AML-193 (cell line): ENCODE measurements around the gene AKTIP.
A peak's percentile ranks its signal among the peaks of the same experiment; 100 is the strongest.
"Not testable (repeated sequence)": the region's sequence is repeated elsewhere in the genome, so short reads cannot be mapped to it uniquely, and the experiment has no call there.

Source experiments
- DNase-seq, 2 experiments: peaks; one replicate each; lab custom pipeline; 2025; lab: John Stamatoyannopoulos, UW

Gene AKTIP

DNA sequence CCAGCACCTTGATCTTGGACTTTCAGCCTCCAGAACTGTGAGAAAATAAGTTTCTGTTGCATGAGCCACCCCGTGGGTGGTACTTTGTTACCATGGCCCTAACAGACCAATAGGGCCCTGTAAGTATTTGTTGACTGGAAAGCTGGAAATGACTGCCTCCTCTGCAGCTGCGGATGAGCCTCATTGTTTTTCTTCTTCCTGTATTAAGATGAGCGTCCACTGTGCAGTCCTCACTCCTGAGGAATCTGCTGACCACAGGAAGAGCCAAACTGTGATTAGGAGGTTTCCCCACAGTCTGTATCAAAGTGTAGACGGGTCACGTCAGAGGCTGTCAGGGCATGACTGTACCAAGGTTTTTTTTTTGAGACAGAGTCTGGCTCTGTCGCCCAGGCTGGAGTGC, 12.2 kb upstream of the AKTIP start:
- no peak for DNase-seq

DNA sequence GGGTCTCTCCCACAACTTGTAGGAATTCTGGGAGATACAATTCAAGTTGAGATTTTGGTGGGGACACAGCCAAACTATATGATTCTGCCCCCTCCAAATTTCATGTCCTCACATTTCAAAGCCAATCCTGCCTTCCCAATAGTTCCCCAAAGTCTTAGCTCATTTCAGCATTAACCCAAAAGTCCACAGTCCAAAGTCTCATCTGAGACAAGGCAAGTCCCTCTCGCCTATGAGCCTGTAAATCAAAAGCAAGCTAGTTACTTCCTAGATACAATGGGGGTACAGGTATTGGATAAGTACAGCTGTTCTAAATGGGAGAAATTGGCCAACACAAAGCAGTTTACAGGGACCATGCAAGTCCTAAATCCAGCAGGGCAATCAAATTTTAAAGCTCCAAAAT, 9.8 kb upstream of the AKTIP start:
- DNase-seq = not testable (repeated sequence)

DNA sequence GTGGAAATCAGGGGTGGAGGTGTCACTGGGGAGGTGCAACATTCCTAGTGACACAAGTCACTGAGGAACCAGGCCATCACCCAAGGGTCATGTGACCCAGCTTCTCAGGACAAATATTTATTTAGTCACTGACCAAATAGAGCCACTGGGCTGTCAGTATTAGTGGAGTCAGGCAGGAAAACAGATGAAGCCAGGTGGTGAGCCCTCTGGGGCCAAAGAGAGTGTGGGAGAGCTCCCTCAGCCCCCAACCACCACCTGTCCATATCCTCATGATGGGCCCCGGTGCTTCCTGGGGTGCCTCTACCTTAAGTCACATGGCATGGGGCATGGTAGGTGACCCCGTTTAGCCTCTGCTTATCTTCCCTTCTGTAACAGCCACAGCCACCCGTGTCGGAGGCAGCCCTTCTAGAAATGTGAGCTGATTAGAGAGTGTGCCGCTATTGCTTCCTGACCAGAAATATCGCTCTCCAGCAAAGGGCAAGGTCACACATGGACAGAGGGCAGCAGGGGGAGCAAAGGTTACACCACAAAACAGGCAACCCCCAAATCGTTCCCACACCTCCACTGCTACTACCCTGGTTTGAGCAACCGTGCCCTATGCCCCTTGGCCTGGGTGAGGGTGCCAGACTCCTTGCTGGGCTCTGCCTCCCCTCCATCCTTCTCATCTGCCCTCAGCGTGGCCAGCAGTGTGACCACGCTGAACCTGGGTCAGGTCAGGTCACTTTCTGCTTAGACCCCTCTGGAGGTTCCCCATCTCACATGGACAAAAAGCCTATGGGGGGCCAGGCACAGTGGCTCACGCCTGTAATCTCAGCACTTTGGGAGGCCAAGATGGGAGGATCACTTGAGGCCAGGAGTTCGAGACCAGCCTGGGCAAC, 8.6 kb upstream of the AKTIP start:
- no peak for DNase-seq

DNA sequence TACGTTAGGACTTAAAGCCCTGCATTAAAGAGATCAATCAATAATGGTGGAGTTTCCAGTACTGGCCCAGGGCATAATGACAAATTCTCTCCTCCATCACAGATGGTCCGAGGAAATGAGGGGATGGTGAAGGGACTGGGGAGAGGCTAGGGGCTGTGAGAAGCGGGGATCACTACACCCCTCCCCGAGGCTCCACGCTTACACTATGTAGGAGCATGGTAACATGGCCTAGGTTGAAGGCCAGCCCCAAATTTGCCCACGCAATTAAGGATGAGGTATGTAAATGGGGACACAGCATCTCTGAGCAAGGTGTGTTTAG, 8.0 kb upstream of the AKTIP start:
- no peak for DNase-seq

DNA sequence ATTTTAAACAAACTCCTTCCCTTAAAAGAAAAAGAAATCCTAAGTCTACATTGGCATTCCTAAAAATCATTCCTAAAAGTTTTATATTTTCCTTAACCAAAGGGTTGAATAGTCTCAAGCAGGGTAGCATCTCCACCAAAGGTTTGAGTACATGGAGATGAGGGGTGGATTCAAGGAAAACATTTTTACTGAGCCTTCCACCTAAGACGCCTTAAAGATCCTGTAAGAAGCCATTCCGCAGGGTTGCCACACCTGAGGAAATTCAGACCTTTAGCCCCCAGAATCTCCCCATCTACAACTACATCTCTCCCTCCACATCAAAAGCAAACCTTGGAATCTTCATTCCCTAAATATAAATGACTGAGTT, 7.7 kb upstream of the AKTIP start:
- no peak for DNase-seq

DNA sequence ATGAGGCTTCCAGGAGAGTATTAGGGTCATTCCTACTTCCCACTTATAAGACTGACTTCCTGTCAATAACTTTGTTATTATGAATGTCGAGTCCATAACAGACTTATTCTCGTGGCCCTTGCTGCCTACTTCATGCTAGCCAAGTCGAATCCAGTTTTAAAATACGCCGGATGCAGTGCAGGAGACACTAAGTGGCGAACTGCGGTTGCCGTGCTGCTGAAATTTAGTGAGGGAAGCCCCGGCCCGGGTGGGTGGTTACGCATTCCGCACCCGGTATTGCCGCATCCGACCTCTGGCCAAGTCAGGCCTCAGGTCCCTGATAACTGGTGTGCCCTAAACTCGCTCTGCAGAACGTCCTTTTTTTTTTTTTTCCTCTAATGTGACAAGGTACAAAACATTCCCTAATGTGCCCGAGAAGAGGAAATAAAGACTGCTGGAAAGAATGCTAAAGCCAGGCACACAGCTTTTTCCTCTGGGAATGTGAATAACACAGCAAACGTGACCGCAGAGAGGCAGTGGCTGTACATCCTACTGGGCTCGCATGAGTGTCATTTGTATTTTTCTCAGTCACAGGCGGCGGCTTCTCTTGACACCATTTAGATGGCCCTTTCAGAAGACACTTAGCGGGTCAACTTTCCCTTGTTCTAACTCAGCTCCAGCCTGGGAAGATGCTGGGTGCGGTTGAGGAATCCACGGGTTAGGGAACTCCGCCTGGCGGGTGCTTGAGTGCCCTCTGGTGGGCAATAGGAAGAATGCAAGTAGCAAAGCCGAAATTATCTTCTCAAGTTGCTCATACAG, 7.1 kb upstream of the AKTIP start:
- peak; percentile 33 to 37 for DNase-seq

DNA sequence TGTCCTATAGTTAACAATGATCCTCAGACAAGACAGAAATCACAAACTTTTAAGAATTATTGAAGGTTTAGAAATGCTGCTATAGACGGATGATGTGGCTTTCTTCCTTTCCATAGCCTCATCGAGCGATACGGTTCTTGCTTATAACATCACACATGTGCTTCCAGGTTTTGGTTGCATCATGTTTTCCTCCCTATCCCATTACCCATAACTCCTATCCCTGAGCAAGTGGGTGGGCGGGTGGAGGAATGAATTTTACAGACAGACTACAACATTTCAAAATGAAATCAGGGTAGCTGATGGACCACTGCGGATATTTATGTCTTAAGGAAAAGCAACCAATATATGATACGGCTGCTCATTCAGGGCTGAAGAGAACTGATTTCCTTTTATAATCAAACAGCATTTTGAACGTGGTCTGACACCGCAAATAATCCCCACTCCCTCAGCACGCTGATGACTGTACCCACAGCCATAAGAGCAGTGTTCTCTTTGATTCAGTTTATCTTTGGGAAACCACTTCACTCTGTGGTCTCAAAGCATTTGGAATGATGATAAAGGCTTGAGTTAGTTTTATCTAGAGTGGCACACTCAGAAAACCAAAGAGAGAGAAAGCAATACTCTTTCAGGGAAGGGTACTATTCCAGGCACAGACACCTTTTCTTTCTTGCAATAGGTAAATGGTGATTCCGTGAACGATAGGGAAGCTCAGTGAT, 4.6 kb upstream of the AKTIP start:
- no peak for DNase-seq

DNA sequence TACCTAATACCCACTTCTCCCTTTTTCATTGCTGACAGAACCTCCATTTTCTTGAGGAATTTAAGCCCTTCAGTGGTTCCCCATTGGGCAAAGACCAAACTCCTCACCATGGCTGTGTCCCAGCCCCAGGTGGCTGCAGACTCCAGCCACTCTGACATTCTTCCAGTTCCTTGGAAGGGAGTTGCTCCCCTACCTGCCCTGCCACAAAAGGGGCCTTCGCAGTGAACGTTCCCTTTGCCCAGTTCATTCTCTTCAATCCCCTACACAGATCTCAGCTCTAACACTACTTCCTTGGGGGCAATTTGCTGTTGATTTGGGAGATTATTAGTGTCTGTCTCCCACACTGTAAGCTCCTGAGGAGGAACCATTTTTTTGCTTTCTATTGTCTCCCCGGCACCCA, 3.2 kb upstream of the AKTIP start:
- no peak for DNase-seq

DNA sequence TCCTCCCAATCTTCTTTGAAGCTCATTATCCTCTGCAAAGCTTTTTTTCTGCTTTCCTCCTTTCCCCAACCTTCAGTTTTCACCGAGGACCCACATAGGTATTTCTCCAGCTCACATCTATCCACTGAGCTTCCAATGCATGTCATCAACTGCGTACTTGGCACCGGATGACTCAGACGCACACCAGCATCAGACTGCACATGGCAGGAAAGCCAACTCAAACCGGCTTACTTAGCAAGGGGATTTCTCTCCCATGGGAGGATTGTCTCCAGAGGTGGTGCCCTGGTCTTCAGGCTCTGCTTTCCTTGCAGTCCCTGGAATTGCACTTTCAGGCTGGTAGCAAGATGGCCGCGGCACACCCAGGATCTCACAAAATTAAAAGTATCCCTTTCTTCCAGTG, 1.7 kb upstream of the AKTIP start:
- no peak for DNase-seq

DNA sequence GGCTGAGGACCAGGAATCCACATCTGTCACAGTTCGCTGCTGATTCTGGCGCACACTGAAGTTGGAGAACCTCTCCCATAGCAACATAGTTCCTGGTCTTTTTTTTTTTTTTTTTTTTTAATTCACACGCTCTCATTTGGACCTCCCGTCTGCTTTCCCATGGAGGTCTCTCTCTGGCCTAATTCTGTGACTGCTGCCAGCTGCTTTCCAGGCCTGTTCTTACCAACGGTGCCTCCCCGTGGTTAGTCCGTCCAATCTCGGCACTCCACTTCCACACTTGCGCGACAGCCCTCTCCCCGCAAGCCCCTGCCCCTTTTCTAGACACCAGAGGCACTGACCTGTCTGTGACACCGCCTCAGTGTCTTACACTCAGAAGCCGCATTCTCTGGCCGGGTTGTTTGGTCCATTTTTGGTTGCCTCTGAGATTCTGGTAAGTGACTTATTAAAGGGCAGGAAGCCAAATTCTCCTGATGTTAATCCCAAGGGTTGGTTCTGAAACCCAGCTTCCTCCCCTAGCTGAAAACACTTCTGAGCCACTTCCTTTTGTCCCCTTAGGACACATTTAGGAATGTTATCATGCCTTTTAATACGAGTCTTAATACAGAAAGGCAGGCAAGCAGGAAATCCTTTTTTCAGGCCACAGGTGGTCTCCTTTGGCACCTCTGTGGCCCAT, 1.1 kb upstream of the AKTIP start:
- DNase-seq = no peak

DNA sequence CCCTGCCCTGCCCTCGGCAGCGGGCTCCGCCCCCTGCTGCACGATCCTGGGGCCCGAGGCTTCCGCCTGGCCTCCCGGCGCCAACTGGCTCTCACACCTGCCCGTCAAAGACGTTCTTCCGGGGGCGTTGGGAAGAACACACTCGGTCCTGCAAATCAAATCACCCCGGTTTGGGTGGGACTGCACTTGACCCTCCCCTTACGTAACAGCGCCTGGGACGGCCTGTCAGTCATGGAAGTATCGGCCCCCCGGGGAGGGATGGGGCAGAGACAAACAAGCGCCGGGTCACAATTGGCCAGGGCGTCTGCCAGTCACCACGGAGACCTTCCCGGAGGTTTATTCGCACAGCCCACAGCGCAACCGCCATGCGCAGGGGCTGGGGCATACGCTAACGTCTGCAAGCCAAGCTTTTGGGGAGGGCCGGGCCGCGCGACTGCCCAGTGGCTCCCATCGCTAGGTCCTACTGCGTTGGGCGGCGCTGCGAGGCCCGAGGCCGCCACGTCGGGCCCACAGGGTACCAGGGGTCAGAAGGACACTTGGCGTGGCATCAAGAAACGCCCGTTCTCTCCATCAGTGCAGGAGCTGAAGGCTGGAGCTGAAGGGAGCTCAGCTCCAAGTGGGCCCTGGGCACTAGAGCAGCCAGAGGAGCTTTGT, 388 bp upstream of the AKTIP start:
- peak; percentile 99 for DNase-seq

DNA sequence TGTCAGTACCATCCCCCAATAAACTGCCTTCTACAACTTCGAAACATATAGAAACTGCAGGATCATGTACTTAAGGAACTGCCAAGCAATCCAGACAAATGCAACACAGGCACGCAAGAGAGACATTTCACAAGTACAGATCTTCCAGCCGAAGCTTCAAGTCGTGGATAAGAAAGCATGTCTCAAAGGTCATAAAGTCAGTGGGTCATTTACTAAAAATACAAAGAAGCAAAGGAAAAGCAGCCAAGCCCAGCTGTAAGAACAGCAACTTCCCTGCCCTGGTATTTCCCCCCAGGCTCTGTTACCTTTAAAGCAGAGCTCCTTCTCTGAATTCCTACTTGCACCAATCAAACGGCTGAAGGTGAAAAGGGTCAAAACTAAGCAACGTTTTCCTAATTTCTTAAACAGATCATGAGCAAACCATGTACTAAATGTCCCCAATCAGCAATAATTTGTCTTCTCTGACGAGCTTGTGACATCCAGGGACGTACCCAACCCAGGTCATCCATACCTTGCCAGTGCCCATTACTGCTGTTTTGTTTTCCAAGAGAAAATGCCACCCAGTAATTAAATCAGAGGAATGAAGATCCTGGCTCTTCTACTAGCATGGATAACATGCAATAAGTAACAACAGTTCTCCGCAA, 1.7 kb downstream of the AKTIP start:
- no peak for DNase-seq

DNA sequence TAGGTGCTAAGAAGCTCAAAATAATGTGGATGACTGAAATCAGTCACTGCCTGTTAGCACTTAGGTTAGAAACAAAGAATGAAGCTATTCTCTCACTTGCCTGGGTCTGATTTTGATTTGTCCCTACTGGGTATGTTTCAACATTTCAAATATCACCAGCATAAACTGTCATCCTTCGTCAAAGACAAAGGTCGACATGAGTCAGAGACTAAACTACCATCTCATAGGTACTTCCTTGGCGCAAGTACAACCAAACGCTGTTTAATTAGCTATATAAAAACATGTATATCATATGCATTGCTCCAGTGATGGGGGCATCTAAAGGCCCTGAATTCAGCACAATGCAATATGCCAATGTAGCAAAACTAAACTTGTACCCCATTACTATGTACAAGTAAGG, 4.0 kb downstream of the AKTIP start:
- no peak for DNase-seq

DNA sequence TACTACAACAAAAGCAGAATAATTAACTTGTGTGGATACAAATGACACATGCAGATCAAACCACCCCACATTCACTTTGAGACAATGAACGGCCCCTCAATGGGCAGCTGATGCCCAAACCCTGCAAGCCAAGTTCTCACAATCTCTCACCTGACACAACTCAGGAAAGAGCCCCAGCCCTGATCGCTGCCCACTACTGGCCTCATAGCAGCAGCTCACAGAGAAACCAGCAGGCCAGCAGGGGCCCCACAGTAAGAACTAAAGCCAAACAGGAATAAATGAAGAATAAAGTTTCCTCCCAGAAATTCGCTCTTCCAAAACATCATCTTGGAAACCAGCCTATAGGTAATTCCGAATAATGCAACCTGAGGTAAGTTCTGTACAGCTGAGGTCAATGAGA, 7.7 kb downstream of the AKTIP start:
- DNase-seq = no peak

DNA sequence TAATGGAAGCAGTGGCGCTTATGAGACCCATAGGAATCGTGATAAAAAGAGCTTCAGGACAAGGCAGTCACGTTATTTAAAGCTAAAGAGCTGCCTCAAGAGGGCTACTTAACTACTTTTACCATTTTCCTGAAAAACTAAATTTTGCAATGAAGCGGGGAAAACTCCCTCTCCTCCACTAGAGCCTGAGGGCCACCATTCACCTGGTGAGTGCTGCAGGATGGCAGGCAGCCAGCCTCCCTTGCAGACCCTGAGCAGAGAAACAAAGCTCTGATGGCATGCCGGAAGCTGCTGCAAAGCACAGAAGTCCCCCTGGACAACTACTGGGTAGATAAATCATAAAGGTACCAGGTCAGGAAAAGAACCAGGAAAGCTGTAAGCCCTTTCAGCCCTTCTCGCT, 8.4 kb downstream of the AKTIP start:
- no peak for DNase-seq

DNA sequence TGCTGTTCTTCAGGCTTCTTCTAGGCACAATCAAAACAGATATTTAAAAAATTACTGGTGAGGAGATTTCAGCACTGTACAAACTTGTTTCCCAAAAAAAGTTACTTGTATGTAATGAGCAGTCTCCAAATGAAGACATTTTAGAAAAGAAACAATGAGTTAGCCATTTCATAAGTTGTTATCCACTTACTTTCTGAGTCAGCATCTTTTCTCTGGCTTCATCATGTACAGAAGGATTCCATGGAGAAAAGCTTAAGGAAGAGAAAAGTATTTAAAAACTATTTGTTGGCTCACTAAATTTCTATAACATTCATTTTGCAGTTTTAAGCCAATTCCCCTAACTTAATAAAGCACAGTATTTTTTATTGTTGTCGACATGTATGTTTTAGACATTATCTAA, 10.5 kb downstream of the AKTIP start:
- no peak for DNase-seq

DNA sequence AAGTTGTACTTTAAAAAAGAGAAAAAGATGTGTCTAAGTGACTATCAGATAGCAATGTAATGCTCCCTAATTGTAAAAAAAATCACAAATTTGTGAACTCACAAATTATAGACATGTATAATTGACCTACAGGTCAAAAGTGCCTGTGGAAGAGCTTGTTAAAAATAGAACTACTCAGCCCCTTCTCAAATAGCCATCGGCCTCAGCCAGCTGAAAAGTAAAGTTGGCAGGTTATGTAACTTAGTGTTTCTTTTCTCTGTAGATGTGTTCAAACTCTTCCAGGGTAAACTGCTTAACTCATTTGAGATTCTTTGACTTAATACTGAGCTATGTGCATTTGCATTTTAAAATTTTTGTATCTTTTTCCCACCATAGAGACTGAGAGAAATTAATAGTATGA, 13.3 kb downstream of the AKTIP start:
- no peak for DNase-seq

DNA sequence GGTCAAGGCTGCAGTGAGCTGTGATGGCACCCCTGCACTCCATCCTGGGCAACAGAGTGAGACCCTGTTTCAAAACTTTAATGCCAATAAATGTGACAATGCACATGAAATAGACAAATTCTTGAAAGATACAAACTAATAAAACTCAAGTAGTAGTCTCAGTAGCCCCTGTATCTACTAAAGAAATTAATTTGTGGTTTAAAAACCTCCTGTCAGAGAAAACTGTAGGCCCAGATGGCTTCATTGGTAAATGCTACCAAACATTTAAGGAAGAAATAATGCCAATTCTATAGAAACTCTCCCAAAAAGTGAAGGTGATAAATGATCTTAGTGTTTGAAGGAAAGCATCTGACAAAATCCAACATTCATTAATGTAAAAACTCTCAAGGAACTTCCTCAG, 16.8 kb downstream of the AKTIP start:
- no peak for DNase-seq

DNA sequence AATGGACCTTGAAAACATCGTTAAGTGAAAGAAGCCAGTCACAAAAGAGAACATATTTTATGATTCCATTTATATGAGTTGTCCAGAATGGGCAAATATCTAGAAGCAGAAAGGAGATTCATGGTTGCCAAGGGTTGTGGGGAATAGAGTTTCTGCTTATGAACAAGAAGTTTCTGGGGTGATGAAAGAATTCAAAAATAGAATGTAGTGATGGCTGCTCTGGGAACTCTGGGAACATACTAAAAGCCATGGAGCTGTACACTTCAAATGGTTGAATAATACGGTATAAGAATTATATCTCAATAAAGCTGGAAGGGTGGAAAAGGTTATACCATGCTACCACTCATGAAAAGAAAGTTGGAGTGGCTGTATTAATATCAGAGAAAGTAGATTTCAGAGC, 18.5 kb downstream of the AKTIP start:
- DNase-seq = no peak

DNA sequence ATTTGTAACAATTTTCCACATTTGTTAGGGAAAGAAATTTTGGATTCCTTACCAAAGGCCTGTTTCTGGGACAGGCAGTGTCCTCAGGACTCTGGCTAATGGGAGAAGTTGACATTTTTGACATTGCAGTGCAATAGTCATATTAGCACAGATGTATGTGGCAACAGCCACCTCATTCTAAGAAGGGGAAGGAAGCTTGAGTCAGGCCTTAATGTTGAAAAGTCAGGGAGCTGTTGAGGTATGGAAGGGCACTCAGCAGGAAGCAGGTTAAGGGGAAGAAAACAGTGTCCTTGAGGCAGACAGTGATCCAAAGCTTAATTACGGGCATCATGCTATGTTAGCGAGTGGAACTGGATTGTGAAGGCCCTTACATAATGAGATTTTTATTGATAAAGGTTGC, 20.9 kb downstream of the AKTIP start:
- DNase-seq = peak; percentile 93 to 95

DNA sequence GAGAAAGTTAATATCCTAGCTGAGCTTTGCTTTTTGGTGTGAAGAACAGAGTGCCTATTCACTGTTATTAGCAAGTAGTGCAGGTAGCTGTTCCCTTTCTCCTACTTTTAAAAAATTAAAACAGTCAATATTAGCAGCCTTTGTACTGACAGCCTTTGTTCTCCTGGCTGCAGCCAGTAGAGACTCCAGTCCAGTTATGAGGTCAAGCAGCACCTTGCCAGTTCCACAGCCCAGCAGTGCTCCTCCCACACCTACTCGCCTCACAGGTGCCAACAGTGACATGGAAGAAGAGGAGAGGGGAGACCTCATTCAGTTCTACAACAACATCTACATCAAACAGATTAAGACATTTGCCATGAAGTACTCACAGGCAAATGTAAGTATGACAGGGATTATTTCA, 22.6 kb downstream of the AKTIP start:
- no peak for DNase-seq
